A549 (cell line): ENCODE data around the gene CCND1. TPM values are rescaled to one million over a fixed set of nuclear protein-coding genes. Genes with fewer than 3 reads are reported as not detected.

Experiments
- ATAC-seq, 2 experiments: fragments of 200-7000 bp in 1 of 2; fragments of >200 bp in 1 of 2; cut with Nextera tagmentation in 1 of 2; cut with Tn5 transposase in 1 of 2; 3 replicates each; pipeline versions ENCODE4 v1.8.0 to v1.9.1; 2018 to 2020; ENCODE audit warnings: mild to moderate bottlenecking in 1 of 2, moderate library complexity in 1 of 2
- CTCF ChIA-PET: fragments of 300-600 bp; sonication (Branson Sonifier 250); formaldehyde crosslinking; extraction: SDS; loops from one replicate; lab custom pipeline; 2021; ENCODE audit warnings: antibody characterized with exemption, inconsistent platforms; lab: Yijun Ruan, JAX
- POLR2A ChIA-PET: fragments of 350-600 bp; formaldehyde crosslinking; extraction: SDS; loops from one replicate; lab custom pipeline; 2021; ENCODE audit warnings: antibody characterized with exemption, inconsistent platforms; lab: Yijun Ruan, JAX
- DNase-seq, 2 experiments: peaks; one replicate each; pipeline versions ENCODE4 v3.0.0 to v3.0.0-alpha.2; 2011 to 2016; ENCODE audit warnings: low read depth in 1 of 2, low spot score in 1 of 2
- FAIRE-seq: peaks from 2 replicates; lab custom pipeline; 2011; peaks lifted over from hg19 to GRCh38; lab: Jason Lieb, UNC
- H3K27ac ChIP-seq, 2 experiments: fragments of >200 bp; sonication (Bioruptor Twin); formaldehyde crosslinking; 3 replicates each; pipeline ENCODE4 v1.5.1; 2016 to 2017
- H3K4me1 ChIP-seq: fragments of >200 bp; sonication (Bioruptor Twin); formaldehyde crosslinking; 3 replicates; pipeline ENCODE4 v1.6.1; 2016
- H3K4me2 ChIP-seq: fragments of >200 bp; sonication (Bioruptor Twin); formaldehyde crosslinking; 3 replicates; pipeline ENCODE4 v1.6.1; 2016
- H3K4me3 ChIP-seq: fragments of >200 bp; sonication (Bioruptor Twin); formaldehyde crosslinking; 3 replicates; pipeline ENCODE4 v1.5.1; 2016
- H3K9me3 ChIP-seq: fragments of >200 bp; sonication (Bioruptor Twin); formaldehyde crosslinking; 3 replicates; pipeline ENCODE4 v1.6.1; 2016
- BCL3 ChIP-seq: fragments of >200 bp; sonication (Bioruptor Twin); formaldehyde crosslinking; IDR thresholded peaks from 3 replicates; pipeline ENCODE4 v1.6.1; 2016
- BHLHE40 ChIP-seq: IDR thresholded peaks from 2 replicates; pipeline ENCODE4 v1.6.1; 2012; ENCODE audit warnings: low read depth, low read length, inconsistent platforms
- CEBPB ChIP-seq, 2 experiments: fragments of >200 bp in 1 of 2; sonication (Bioruptor Twin) in 1 of 2; formaldehyde crosslinking in 1 of 2; IDR thresholded peaks; 2 replicates each; pipeline ENCODE4 v1.6.1; 2012 to 2016
- CHD4 ChIP-seq: fragments of 200-600 bp; sonication (generic); IDR thresholded peaks from 2 replicates; pipeline ENCODE4 v1.6.1; 2016; ENCODE audit warnings: antibody characterized with exemption, mild to moderate bottlenecking, borderline replicate concordance
- CTCF ChIP-seq: fragments of >200 bp; sonication (Bioruptor Twin); formaldehyde crosslinking; IDR thresholded peaks from 3 replicates; pipeline ENCODE4 v1.5.1; 2016
- E2F6 ChIP-seq: IDR thresholded peaks from 2 replicates; pipeline ENCODE4 v1.6.1; 2012; ENCODE audit warnings: low read depth, borderline replicate concordance
- EHF ChIP-seq: fragments of 250-450 bp; sonication (Bioruptor Pico); IDR thresholded peaks from 2 replicates; pipeline ENCODE4 v1.5.0; 2020; ENCODE audit warnings: mild to moderate bottlenecking
- EHMT2 ChIP-seq: fragments of 200-600 bp; sonication (generic); IDR thresholded peaks from 2 replicates; pipeline ENCODE4 v1.6.1; 2016; ENCODE audit warnings: antibody characterized with exemption, low read depth, mild to moderate bottlenecking, moderate library complexity
- FOSB ChIP-seq: fragments of 250-450 bp; sonication (Bioruptor Pico); IDR thresholded peaks from 2 replicates; pipeline ENCODE4 v1.5.0; 2020; ENCODE audit warnings: mild to moderate bottlenecking, moderate library complexity
- FOSL2 ChIP-seq, 2 experiments: fragments of 450-650 bp in 1 of 2; fragments of >200 bp in 1 of 2; sonication (Bioruptor Twin) in 1 of 2; formaldehyde crosslinking; IDR thresholded peaks; 2 replicates each; pipeline versions ENCODE4 v1.5.0 to v1.6.1; 2016 to 2020; ENCODE audit warnings: mild to moderate bottlenecking in 1 of 2, moderate library complexity in 1 of 2
- FOXS1 ChIP-seq: fragments of 250-450 bp; sonication (Bioruptor Pico); IDR thresholded peaks from 2 replicates; pipeline ENCODE4 v1.5.0; 2020; ENCODE audit warnings: mild to moderate bottlenecking, moderate library complexity
- HES2 ChIP-seq: fragments of >200 bp; sonication (Bioruptor Twin); formaldehyde crosslinking; IDR thresholded peaks from 2 replicates; pipeline ENCODE4 v1.6.1; 2016
- HOXB13 ChIP-seq: fragments of 250-450 bp; sonication (Bioruptor Pico); IDR thresholded peaks from 2 replicates; pipeline ENCODE4 v1.5.0; 2020; ENCODE audit warnings: low read depth, mild to moderate bottlenecking, moderate library complexity
- MAFK ChIP-seq: fragments of 450-650 bp; IDR thresholded peaks from 2 replicates; pipeline ENCODE4 v1.6.1; 2014; ENCODE audit not compliant: partially characterized antibody
- MAZ ChIP-seq: fragments of 150-350 bp; IDR thresholded peaks from 2 replicates; pipeline ENCODE4 v1.6.1; 2014; ENCODE audit warnings: antibody characterized with exemption, low read depth, low read length, borderline replicate concordance
- MYC ChIP-seq: IDR thresholded peaks from 2 replicates; pipeline ENCODE4 v1.6.1; 2012; ENCODE audit warnings: mild to moderate bottlenecking, inconsistent platforms, low read length, improper control_type of control experiment, borderline replicate concordance
- NPAS2 ChIP-seq: fragments of 250-450 bp; sonication (Bioruptor Pico); IDR thresholded peaks from 2 replicates; pipeline ENCODE4 v1.8.0; 2022; ENCODE audit warnings: mild to moderate bottlenecking, moderate library complexity, borderline replicate concordance
- POLR2A ChIP-seq: IDR thresholded peaks from 2 replicates; pipeline ENCODE4 v1.6.1; 2012; ENCODE audit warnings: mild to moderate bottlenecking, low read length
- POLR2AphosphoS2 ChIP-seq: conservative IDR thresholded peaks from 2 replicates; pipeline ENCODE4 v1.6.1; 2012; ENCODE audit warnings: low read length, improper control_type of control experiment, inconsistent platforms
- RARB ChIP-seq: fragments of 250-450 bp; sonication (Bioruptor Pico); IDR thresholded peaks from 2 replicates; pipeline ENCODE4 v1.8.0; 2021; ENCODE audit warnings: mild to moderate bottlenecking, moderate library complexity
- RFX5 ChIP-seq: fragments of 450-650 bp; IDR thresholded peaks from 2 replicates; pipeline ENCODE4 v1.7.1; 2014; ENCODE audit warnings: antibody characterized with exemption, mild to moderate bottlenecking, moderate library complexity
- RNF2 ChIP-seq: fragments of 200-600 bp; sonication (generic); IDR thresholded peaks from 2 replicates; pipeline ENCODE4 v1.6.1; 2016; ENCODE audit warnings: low read depth, mild to moderate bottlenecking, antibody characterized with exemption, moderate library complexity, borderline replicate concordance
- SREBF2 ChIP-seq: fragments of 450-650 bp; IDR thresholded peaks from 2 replicates; pipeline ENCODE4 v1.6.1; 2014; ENCODE audit warnings: mild to moderate bottlenecking, moderate library complexity
- TFCP2L1 ChIP-seq: fragments of 250-450 bp; sonication (Bioruptor Pico); IDR thresholded peaks from 2 replicates; pipeline ENCODE4 v1.5.0; 2021; ENCODE audit warnings: mild to moderate bottlenecking
- TP53 ChIP-seq: fragments of 250-450 bp; sonication (Bioruptor Pico); IDR thresholded peaks from 2 replicates; pipeline ENCODE4 v1.5.0; 2021; ENCODE audit warnings: mild to moderate bottlenecking, moderate library complexity
- ZFP36 ChIP-seq: fragments of 450-650 bp; IDR thresholded peaks from 2 replicates; pipeline ENCODE4 v1.6.1; 2014; ENCODE audit warnings: borderline replicate concordance; ENCODE audit not compliant: partially characterized antibody
- ZNF302 ChIP-seq: fragments of 250-450 bp; sonication (Bioruptor Pico); IDR thresholded peaks from 2 replicates; pipeline ENCODE4 v1.9.0; 2021; ENCODE audit warnings: inconsistent platforms, mild to moderate bottlenecking, moderate library complexity
- WGBS: methylation state at CpG from one replicate; pipeline ENCODE4 v1.1.6; 2017; ENCODE audit errors: missing lambda C conversion rate; 5-methylcytosine and 5-hydroxymethylcytosine counted together
- polyA plus RNA-seq, 4 experiments: library from polyadenylated mRNA; depleted of rRNA in 3 of 4; stranded (reverse); fragments of >200 nt; fragmentation: RNase III in 1 of 4; extraction: RNeasy Plus Mini Kit Qiagen cat#74134 plus additional on column Dnase treatment in 1 of 4; gene quantifications; 2 replicates in 3 of 4; 3 replicates in 1 of 4; pipeline ENCODE4 v1.2.3, GENCODE V29; 2011 to 2017

CCND1 gene
- polyA plus RNA-seq, 2 of the 4 experiments (the other 2 are of a cell fraction) = 131 to 136 TPM

- POLR2A ChIA-PET = no interaction called here
- CTCF ChIA-PET = interaction anchor here (0.7 to 2.6 kb wide), 9 partner anchors 8 to 475 kb away, joined by 3 to 19 read pairs (median 6); no protein-coding TSS in a partner anchor
- no peak for DNase-seq
- TF ChIP-seq CHD4 (no peak), FOXS1 (no peak), E2F6 (no peak), EHF (CRISPR knock-in tag) (no peak), CTCF (no peak), RFX5 (no peak), EHMT2 (no peak), RARB (CRISPR knock-in tag) (no peak), ZNF302 (CRISPR knock-in tag) (no peak), TP53 (CRISPR knock-in tag) (no peak), CEBPB (IDR thresholded peaks at IDR 0.05) (no peak), FOSB (CRISPR knock-in tag) (no peak), SREBF2 (no peak)
- H3K4me1 ChIP-seq = peaks cover 10% of the 10 kb centered on the region
- H3K4me2 ChIP-seq = no peak overlapping the region
- 81% methylated on average over 15 of the region's 15 CpGs for WGBS
- ATAC-seq = no peak
- FAIRE-seq = no peak
- no peak overlapping the region for H3K27ac ChIP-seq
- no peak overlapping the region for H3K4me3 ChIP-seq
- 0 out of 3 replicates have a peak, but pooled peaks cover 4% of the 10 kb centered on the region for H3K9me3 ChIP-seq
These were observed 56.0 kb downstream of the CCND1 start for GRCh38 chr11:69696749-69697468.

- peaks cover 10% of the 10 kb centered on the region for H3K4me1 ChIP-seq
- WGBS = 85% methylated on average over 6 of the region's 8 CpGs
- H3K27ac ChIP-seq = no peak overlapping the region
- DNase-seq = no peak
- H3K4me3 ChIP-seq = no peak overlapping the region
- ATAC-seq = no peak
- POLR2A ChIA-PET = no interaction called here
- 0 out of 3 replicates have a peak, but pooled peaks cover 1% of the 10 kb centered on the region for H3K9me3 ChIP-seq
- H3K4me2 ChIP-seq = no peak overlapping the region
- CTCF ChIA-PET = interaction anchor here (1.6 to 2.3 kb wide), 2 partner anchors 178 to 192 kb away, joined by 3 to 8 read pairs; no protein-coding TSS in a partner anchor
- no peak for TF ChIP-seq BHLHE40
- TF ChIP-seq NPAS2 (CRISPR knock-in tag) = no peak
- no peak for TF ChIP-seq MYC
- no peak for TF ChIP-seq RNF2
- TF ChIP-seq HOXB13 (CRISPR knock-in tag) = no peak
- no peak for TF ChIP-seq ZFP36
- no peak for TF ChIP-seq POLR2A
- TF ChIP-seq FOSL2 (IDR thresholded peaks at IDR 0.05) = no peak
- no peak for TF ChIP-seq FOSL2 (CRISPR knock-in tag; IDR thresholded peaks at IDR 0.05)
- TF ChIP-seq POLR2AphosphoS2 = no peak
- TF ChIP-seq MAFK = no peak
- no peak for TF ChIP-seq ZNF302 (CRISPR knock-in tag)
- TF ChIP-seq RARB (CRISPR knock-in tag) = no peak
- no peak for TF ChIP-seq HES2
- TF ChIP-seq EHF (CRISPR knock-in tag) = no peak
- TF ChIP-seq FOSB (CRISPR knock-in tag) = no peak
- TF ChIP-seq BCL3 = no peak
- no peak for TF ChIP-seq TFCP2L1
- no peak for TF ChIP-seq MAZ
- FAIRE-seq = no peak
These were observed 56.5 kb downstream of the CCND1 start for GRCh38 chr11:69697469-69697843.
